HG02973 (cell line): ENCODE results near the gene XCL1.
"Not testable (repeated sequence)": the region's sequence is repeated elsewhere in the genome, so short reads cannot be mapped to it uniquely, and the experiment has no call there.

Experiments
- ATAC-seq: cut with Tn5 transposase; IDR thresholded peaks from one replicate; pipeline ENCODE4 v1.9.1; 2021; ENCODE audit warnings: moderate library complexity; ENCODE audit not compliant: unreplicated experiment

Gene XCL1

GRCh38 chr1:168567007-168567406 lies 9.4 kb upstream of the XCL1 start:
- no peak for ATAC-seq

- no peak for ATAC-seq
Observed at GRCh38 chr1:168567568-168567967, 8.8 kb upstream of the XCL1 start.

GRCh38 chr1:168568346-168568745 lies 8.1 kb upstream of the XCL1 start:
- no peak for ATAC-seq

- no peak for ATAC-seq
Observed at GRCh38 chr1:168570652-168571051, 5.8 kb upstream of the XCL1 start.

- ATAC-seq, result no peak
Observed at GRCh38 chr1:168572633-168573032, 3.8 kb upstream of the XCL1 start.

- ATAC-seq, result not testable (repeated sequence)
Observed at GRCh38 chr1:168574234-168574633, 2.2 kb upstream of the XCL1 start.

GRCh38 chr1:168578531-168579185 lies 2.3 kb downstream of the XCL1 start:
- not testable (repeated sequence) for ATAC-seq

- not testable (repeated sequence) for ATAC-seq
Observed at GRCh38 chr1:168580290-168580689, 3.9 kb downstream of the XCL1 start.

GRCh38 chr1:168580991-168581390 lies 4.6 kb downstream of the XCL1 start:
- not testable (repeated sequence) for ATAC-seq

- ATAC-seq, result no peak
Observed at GRCh38 chr1:168581817-168582572, 5.6 kb downstream of the XCL1 start.

- no peak for ATAC-seq
Observed at GRCh38 chr1:168582688-168583336, 6.4 kb downstream of the XCL1 start.

GRCh38 chr1:168583571-168583970 lies 7.2 kb downstream of the XCL1 start:
- no peak for ATAC-seq

- ATAC-seq, result no peak
Observed at GRCh38 chr1:168585191-168585590, 8.8 kb downstream of the XCL1 start.

GRCh38 chr1:168585937-168586336 lies 9.5 kb downstream of the XCL1 start:
- no peak for ATAC-seq

GRCh38 chr1:168589167-168589566 lies 12.8 kb downstream of the XCL1 start:
- no peak for ATAC-seq

- ATAC-seq, result no peak
Observed at GRCh38 chr1:168591066-168591465, 14.7 kb downstream of the XCL1 start.

- no peak for ATAC-seq
Observed at GRCh38 chr1:168591641-168592250, 15.3 kb downstream of the XCL1 start.

GRCh38 chr1:168595403-168595802 lies 19.0 kb downstream of the XCL1 start:
- not testable (repeated sequence) for ATAC-seq

- no peak for ATAC-seq
Observed at GRCh38 chr1:168598125-168598524, 21.7 kb downstream of the XCL1 start.

- ATAC-seq, result no peak
Observed at GRCh38 chr1:168598892-168599291, 22.5 kb downstream of the XCL1 start.

- no peak for ATAC-seq
Observed at GRCh38 chr1:168599641-168600040, 23.2 kb downstream of the XCL1 start.

GRCh38 chr1:168601051-168601450 lies 24.6 kb downstream of the XCL1 start:
- ATAC-seq, result no peak
